HG02973 (cell line): ENCODE results near the gene PRRC1.

Experiments used
- ATAC-seq: cut with Tn5 transposase; IDR thresholded peaks from one replicate; pipeline ENCODE4 v1.9.1; 2021; ENCODE audit warnings: moderate library complexity; ENCODE audit not compliant: unreplicated experiment

Gene PRRC1

GRCh38 chr5:127602896-127603844 is 85.7 kb downstream of the PRRC1 start:
- no peak for ATAC-seq
